HUDEP-2 (cell line): ENCODE results near the gene ZNF319.

Experiments
- DNase-seq, 76 experiments: peaks; one replicate each; lab custom pipeline; 2025; ENCODE audit not compliant: unreplicated experiment in 76 of 76; lab: John Stamatoyannopoulos, UW

Gene ZNF319

DNA sequence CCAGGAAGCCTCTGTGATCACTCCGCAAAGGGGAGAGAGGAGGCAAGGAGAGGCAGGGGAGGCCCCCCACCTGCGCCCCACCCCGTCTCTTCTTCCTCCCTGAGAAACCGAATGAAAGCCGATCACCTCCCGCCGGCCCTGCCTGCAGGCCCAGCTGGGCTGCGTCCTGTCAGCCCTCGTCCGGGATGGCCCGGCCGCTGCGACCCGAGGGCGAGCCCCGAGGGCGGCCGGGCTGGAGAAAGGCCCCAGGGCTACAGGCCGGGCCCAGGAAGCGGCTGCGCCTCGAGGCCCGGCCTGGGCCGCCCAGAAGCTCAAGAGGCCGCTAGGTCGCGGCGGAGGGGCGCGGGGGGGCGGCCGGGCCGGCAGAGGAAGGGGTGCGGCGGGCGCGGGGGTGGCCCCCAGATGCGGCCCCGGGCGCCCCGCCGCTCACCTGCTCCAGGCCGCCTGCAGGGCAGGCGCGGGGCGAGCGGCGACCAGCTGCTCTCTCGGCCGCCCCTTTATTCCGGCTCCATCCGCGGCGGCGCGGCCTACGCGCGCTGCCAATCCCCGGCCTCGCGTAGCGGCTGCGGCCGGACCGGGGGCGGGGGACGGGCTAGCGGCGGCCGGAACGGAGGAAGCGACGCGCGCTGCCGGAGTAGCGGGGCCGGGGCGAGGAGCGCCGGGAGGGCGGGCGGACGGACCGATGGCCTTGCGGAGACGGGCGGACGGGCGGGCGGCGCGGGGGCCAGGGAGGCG lies at the start of gene ZNF319:
Gene ZNF319 (minus strand): TSS at position 702 of the 735 bp plus-strand sequence. CDS start 2,407 bp downstream, outside the sequence.
- peak in 1 of 76 experiments; percentile 48 for DNase-seq

DNA sequence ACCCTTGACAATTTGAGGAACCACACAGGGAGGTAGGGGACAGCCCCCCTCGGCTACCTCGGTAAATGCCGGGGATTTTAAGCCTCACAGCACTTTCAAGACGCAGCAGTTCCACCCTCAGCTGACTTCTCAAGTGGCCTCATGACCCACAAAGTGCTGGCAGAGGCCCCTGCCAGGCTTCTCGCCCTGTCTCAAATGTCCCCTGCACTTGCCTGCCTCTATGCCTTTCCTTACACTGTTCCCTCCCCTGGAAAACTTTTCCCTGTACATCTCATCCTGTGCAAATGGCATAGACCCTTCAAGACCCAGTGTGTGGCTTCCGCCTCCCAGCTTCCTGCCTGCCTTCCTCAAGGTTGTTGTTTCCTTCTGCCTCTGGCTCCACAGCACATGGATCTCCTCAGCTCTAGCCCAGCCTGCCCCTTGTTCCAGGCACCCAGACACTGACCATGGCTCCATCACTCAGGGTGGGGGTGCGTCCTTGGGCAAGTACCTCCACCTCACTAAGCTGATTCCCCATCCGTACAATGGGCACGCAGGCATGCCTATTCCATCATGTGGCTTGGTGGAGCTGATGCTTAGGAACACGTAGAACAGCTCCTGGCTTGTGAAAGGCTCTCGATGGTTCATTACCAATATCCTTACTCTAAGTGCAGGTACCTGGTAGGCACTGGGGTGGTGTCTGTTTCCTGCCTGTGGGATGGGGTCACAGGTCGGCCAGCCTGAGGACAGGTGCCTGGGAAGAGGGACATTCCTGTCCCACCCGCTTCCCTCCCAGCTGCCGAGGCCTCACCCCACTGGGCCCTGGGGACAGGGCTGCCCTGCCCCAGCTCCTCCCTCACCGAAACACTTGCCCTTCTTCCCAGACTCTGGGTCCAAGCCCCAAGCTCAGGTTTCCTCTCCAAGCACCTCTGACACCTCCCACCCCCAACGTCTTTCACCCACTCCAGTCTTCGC lies 49.0 kb upstream of the ZNF319 start:
- DNase-seq, result no peak

DNA sequence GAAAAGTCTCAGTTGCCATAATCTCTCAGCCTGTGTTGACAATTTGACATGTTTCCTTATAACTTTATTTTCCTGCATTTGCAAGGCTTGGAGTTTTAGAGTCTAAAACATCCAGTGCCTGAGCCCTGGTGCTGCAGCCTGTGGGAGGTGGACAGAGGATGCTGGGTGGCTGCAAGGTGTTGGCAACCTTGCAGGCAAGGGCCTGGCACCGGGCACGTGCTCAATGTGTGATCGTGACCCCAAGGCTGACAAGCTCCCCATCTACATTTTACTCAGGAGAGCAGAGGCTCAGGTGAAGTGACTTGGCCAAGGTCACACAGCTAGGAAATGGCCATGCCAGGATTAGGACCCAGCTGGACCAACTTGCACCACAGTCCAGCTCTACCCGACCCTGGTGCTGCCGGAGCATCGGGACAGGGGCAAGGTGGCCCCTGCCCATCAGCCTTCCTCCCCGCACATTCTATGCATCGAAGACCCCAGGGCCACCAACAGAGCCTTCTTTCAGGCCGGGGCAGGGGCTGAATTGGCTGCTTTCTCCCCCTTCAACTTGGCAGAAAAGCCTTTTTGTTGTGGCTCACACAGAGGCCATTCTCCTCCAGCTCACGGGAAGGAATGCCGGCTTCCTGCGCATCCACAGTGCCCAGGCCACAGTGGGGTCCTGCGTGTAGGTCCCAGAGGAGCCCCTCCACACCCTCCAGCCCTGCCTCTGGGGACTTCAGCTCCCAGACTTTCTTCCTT lies 48.2 kb upstream of the ZNF319 start:
- no peak for DNase-seq

DNA sequence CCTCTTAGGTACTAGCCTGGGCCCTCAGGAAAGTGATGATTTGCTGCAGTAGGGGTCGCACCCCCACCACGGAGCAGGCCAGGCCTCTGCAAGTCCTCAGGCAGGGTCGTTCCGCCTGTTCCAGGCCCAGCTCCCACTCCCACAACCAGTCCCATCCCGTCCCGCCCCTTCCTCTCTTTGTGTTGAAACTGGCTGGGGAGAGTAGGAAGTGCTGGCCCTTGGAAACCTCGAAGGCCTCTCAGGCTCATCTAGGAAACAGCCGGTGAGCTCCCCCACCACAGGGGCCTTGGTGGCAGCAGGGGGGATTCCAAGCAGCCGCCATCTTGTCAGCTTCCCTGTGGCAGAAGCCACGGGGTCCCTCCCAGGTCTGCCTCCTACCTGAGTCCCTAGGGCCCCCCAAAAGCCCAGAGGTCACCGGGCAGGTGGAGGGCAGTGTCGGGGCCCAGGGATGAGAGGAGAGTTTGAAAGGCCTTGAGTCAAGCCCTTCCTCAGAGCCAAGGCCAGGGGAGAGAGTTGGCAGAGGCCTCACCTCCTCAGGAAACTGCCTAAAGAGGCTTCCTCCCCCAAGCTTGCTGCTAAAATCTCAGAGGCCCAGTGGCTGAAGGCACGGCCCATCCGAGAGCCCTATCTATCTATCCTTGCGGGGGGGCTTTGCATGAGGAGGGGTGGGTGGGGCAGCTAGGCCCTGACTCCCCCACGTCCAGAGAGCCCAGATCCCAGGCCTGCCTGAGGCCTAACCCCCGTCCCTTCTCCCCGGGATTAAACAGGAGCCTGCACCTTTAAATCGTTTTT lies 47.3 kb upstream of the ZNF319 start:
- peak in 1 of 76 experiments; percentile 7 for DNase-seq

DNA sequence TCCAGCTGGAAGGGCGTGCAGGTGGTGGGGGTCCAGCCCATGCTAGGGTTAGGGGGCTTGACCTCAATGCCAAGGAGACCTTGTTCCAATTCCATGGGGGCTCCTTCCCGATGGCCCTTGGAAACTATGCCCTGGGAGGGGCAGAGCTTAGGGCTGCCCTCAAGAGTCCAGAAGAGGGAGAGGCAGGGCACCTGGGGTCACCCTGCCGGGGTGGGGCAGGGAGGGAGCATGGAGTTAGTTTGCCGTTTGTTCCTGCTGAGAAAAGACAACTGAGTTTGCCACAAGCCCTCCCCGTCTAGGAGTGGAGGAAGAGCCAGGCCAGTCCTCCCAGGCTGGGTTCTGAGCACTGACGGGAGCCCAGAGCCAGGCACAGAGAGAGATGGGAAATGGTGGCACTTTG lies 46.5 kb upstream of the ZNF319 start:
- no peak for DNase-seq

DNA sequence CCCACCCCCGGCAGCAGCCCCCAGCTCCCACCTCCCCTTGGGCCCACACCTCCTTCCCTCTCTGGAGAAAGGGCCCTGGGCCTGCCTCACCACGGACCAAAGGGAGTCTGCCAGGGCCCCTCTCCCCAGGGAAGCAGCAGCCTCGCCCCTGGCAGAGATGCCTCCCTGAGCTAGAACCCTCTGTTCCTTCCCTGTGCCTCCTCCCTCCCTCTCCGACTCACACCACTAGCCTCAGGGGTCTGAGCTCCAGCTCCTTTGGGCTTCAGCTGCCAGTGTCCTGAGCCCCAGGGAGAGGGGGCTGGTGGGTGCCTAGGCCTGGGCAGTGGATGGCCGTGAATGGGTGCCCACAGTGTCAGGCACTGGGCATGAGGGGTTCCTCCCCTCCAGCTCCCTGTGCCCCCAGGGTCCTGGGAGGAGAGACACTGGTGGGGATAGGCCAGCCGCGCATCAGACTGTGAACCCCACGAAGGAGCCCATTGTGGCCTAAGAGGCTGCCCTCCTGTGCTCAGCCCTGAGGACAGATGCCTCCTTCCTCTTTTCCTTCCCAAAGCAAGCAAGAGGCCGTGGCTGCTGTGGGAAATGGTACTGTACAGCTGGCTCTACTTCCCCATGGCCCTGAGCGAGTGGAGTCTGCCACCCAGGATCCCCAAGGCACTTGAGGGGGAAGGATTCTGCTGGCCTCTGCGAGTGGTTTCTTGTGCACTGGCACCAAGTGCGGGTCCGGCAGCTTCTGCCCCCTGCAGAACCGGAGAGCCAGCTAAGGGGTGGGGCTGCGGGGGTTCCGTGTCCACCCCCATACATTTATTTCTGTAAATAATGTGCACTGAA lies 45.8 kb upstream of the ZNF319 start:
- DNase-seq, result no peak

DNA sequence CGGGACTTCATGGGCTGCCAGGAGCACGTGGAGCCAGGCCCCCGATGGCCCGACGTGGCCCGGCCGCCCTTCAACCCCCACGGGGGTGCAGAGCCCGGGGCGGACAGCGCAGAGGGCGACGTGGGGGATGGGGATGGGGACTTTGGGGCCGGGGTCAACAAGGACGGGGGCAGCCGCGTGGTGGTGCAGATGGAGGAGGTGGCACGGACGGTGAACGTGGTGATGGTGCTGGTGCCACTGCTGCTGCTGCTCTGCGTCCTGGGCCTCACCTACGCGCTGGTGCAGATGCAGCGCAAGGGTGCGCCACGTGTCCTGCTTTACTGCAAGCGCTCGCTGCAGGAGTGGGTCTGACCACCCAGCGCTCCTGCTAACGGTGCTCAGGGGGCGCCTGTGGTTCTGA lies 44.6 kb upstream of the ZNF319 start:
- no peak for DNase-seq

DNA sequence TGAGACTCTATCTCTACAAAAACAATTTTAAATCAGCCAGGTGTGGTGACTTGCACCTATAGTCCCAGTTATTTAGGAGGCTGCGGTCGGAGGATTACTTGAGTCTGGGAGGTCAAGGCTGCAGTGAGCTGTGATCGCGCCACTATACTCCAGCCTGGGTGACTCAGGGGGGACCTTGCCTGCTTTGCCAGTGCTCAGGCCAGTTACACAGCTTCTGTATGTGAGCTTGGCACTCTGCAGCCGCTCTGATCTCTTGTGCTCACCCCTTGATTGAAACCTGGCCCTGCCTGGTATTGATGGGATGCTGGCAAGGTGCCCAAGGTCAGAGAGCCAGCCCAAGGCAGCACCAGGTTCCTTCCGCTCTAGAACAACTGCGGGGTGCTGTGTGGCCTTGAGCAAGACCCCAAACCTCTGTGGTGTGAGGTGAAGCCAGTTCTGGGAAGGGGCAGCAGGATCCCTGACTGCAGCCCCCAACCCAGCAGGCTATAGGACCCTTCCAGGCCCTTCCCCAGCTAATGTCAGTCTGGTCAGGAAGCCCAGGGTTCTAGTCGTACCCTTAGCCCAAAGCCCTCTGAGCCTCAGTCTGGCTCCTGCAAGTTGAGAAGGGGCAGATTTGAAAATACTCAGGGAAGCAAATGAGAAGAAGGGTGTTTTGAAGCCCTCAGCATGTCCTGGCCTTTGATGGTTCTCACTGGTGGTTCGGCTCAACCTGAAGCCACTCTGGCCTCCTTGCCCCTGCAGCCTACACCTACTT lies 44.0 kb upstream of the ZNF319 start:
- no peak for DNase-seq

DNA sequence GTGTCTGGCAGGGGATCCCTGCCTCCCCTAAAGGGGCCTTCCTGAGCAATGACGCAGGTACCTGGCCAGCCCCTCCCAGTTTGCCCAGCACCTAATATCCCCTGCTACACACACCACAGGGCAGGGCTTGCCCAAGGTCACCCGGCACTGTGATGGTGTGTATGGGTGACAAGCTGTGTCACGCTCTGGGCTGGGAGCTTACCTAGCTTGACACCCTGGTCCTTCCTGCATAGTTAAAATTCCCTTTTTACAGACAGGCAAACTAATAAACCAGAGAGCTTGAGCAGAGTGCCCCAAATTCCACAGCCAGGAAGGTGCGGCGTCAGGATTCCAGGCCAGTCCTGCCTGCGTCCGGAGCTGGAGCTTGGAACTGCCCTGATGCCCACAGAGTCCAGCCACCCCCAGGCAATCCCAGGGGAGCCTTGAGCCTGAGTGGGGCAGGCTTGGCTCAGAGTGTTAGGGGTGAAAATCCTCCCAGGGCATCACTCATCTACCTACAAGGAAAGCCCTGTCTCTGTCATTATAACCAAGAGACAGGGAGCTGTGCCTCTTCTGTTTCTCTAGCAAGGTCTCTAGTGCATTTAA lies 43.2 kb upstream of the ZNF319 start:
- DNase-seq, result no peak

DNA sequence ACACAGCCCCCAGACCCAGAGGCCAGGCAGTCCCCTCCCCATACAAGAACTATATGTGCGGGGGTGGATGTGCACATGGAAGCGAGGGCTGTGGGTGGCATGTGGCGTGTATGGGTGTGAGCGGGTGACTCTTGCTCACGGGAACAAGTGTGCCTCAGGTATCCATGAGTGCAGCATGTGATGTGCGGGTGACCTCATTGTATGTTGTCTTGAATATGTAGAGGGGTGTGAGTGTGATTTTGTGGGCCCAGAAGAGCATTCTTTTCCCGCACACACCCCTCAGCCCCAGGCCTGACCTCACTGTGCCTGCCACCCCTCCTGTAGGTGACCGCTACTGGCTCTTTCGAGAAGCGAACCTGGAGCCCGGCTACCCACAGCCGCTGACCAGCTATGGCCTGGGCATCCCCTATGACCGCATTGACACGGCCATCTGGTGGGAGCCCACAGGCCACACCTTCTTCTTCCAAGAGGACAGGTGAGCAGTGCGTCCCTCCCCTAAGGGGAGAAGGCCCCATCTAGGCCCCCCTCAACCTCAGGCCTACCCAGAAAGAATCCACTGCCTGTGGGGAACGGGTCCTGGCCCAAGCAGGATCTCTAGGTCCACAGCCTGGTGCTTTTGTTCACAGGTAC lies 42.5 kb upstream of the ZNF319 start:
- DNase-seq, result no peak

DNA sequence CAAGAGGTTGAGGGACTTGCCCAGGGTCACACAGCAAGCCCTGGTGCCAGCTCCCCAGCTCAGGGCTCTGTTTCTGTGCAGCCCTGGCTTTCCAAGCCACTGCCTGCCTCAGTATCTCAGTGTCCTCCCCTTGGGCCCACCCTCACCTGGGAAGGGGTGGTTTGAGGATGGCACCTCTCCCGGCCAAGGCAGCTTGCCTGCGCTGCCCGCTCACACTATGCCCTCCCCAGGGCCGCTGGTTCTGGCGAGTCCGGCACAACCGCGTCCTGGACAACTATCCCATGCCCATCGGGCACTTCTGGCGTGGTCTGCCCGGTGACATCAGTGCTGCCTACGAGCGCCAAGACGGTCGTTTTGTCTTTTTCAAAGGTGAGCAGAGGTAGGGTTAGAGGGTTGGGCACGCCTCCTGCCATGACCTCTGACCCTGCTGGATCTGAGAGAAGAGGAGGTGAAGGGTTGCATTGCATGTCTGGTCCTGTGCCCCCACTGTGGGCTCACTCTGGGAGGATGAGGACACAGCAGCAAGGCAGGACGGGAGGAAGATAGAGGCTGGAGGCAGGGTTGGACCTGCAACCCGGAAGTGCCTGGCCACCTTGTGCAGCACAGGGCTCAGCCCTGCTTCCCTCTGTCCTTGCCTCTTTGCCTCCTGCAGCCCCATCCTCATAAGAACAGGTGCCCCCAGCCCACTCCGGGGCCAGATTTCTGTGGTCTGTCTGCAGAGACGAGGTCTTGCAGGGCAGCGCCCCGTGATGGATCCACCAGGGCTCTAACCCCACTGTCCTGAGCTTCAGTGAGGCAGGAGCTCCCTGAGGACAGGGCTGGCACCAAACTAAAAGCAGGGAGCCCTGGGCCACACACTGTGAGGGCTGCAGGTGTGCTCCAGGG lies 41.8 kb upstream of the ZNF319 start:
- DNase-seq, result no peak

DNA sequence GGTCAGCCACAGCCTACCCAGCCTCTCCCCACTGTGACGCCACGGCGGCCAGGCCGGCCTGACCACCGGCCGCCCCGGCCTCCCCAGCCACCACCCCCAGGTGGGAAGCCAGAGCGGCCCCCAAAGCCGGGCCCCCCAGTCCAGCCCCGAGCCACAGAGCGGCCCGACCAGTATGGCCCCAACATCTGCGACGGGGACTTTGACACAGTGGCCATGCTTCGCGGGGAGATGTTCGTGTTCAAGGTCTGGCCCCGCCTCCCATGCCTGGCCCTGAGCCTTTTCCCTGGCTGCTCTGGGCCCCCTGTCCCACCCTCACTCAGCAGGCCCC lies 41.1 kb upstream of the ZNF319 start:
- DNase-seq, result no peak

DNA sequence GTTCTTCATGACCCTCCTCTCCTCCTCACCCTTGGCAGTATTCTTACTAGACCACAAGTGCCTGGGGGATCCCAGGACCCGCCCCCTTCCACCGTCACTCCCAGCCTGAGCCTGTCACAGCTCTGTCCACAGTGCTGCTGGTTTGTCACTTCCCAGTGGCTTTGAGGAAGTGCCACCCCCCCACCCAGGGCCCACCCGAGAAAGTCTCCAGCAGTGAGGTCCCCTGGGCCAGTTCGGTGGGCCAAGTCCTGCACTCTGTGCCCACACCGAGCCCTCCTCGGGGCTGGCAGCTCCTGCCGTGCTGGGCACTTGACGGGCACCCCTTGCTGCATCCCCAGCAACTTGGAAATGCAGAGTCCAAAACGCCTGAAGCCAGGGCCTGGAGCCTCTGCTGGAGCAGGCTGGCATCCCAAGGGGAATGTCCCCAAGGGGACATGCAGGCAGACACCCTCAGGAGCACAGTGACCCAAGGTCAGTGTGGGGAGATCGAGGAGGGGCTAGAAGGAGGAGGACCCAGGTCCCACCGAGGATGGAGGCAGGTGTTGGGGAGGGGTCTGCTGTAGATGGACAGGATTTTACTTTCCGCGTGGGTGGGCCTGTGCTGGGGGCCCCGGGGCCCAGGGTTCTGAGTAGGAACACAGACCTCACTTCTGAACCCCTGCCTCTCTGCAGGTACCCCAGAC lies 40.6 kb upstream of the ZNF319 start:
- no peak for DNase-seq

DNA sequence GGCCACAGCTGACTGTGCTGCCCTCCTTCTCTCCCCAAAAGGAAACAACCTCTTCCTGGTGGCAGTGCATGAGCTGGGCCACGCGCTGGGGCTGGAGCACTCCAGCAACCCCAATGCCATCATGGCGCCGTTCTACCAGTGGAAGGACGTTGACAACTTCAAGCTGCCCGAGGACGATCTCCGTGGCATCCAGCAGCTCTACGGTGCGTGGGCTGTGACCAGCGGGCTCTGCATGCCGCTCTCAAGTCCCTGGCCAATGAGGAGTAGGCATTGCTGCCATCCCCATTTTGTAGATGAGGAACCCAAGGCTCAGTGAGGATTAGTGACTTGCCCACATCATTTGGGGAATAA lies 40.0 kb upstream of the ZNF319 start:
- no peak for DNase-seq

DNA sequence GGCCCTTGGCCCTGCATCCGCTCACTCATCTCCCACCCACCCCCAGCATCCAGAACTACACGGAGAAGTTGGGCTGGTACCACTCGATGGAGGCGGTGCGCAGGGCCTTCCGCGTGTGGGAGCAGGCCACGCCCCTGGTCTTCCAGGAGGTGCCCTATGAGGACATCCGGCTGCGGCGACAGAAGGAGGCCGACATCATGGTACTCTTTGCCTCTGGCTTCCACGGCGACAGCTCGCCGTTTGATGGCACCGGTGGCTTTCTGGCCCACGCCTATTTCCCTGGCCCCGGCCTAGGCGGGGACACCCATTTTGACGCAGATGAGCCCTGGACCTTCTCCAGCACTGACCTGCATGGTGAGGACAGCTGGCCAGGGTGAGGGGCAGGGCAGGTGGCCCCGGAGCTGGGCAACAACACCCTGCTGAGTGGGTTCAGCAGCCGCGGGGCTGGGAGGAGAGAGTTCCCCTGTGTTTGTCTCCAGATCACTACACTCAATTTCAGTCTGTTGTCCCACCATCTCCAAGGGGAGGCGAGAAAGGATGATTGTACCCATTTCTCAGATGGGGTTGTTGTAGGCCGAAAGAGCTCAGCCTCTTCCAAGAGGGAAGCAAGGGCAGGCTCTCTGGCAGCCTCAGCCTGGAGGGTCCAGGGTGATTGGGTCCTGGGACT lies 39.5 kb upstream of the ZNF319 start:
- no peak for DNase-seq

DNA sequence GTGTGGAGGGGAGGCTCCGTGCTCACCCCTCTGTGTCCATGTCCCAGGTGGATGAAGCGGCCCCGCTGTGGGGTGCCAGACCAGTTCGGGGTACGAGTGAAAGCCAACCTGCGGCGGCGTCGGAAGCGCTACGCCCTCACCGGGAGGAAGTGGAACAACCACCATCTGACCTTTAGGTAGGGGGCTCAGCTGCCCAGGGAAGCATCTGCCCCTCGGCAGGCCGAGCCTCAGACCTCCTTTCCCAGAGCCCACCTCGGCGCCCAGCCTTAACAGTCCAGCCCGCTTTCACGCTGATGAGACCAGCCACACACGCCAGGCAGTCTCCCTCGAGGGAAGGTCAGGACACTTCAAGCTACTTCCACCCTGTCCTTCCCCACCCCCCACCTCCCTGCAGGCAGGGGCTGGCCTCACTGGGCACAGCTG lies 37.8 kb upstream of the ZNF319 start:
- no peak for DNase-seq
